ENCODE results near the gene COBL. TPM values are rescaled to one million over a fixed set of nuclear protein-coding genes. Genes with fewer than 3 reads are reported as not detected.

COBL gene
- total RNA-seq, 1 donor from 2014 or later, result 6.3 TPM

DNA sequence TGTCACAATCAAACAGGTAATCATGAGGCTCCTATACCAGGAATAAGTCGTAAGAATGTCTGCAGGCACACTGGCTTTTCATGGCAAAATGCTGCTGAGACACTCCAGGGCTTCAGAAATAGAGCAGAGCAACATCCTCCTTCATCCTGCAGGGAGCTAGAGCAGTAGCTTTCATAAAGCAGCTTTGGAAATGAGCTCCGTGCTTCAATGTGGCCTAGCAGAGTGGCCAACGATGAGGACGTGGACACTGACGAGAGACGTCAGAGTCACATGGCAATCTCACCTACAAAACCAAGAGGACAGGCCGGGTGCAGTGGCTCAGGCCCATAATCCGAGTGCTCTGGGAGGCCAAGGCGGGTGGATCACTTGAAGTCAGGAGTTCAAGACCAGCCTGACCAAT lies 9.8 kb downstream of the COBL start:
- peaks cover 62% of the 10 kb centered on the region for H3K79me2 ChIP-seq (ENCODE audit: low read depth)
- peaks cover 14% of the 10 kb centered on the region for H3F3A ChIP-seq (ENCODE audit: low read depth)
- peaks cover 15% of the 10 kb centered on the region for H4K20me1 ChIP-seq (ENCODE audit: low read depth)
- H3K36me3 ChIP-seq, result no peaks in the 10 kb centered on the region
- H3K27me3 ChIP-seq, result no peaks in the 10 kb centered on the region
- no peaks in the 10 kb centered on the region for H3K9me3 ChIP-seq (ENCODE audit: low read depth)
- H3K27ac Mint-ChIP-seq, result no peak overlapping the region
- no peak for DNase-seq (ENCODE audit: low spot score)
- peaks cover 26% of the 10 kb centered on the region for H3K4me1 ChIP-seq
- H3K9ac ChIP-seq, result no peak overlapping the region
- H3K4me3 ChIP-seq, result no peak overlapping the region
- H3K4me1 Mint-ChIP-seq, result peaks cover 20% of the 10 kb centered on the region
- no peaks in the 10 kb centered on the region for H3K36me3 Mint-ChIP-seq
- no peak overlapping the region for H3K4me3 Mint-ChIP-seq
- H2AFZ ChIP-seq (replicated peaks), result no peak overlapping the region
- H3K27me3 Mint-ChIP-seq (ENCODE audit: insufficient read depth, low read depth), result peaks cover 11% of the 10 kb centered on the region
- H3K4me2 ChIP-seq, result no peak overlapping the region
- no peaks in the 10 kb centered on the region for H3K9me3 Mint-ChIP-seq
- TF ChIP-seq, protein P1, sequence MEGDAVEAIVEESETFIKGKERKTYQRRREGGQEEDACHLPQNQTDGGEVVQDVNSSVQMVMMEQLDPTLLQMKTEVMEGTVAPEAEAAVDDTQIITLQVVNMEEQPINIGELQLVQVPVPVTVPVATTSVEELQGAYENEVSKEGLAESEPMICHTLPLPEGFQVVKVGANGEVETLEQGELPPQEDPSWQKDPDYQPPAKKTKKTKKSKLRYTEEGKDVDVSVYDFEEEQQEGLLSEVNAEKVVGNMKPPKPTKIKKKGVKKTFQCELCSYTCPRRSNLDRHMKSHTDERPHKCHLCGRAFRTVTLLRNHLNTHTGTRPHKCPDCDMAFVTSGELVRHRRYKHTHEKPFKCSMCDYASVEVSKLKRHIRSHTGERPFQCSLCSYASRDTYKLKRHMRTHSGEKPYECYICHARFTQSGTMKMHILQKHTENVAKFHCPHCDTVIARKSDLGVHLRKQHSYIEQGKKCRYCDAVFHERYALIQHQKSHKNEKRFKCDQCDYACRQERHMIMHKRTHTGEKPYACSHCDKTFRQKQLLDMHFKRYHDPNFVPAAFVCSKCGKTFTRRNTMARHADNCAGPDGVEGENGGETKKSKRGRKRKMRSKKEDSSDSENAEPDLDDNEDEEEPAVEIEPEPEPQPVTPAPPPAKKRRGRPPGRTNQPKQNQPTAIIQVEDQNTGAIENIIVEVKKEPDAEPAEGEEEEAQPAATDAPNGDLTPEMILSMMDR (IDR thresholded peaks at IDR 0.05), result no peak
- no peak for TF ChIP-seq EZH2 (IDR thresholded peaks at IDR 0.05)
- TF ChIP-seq EZH2phosphoT487 (IDR thresholded peaks at IDR 0.05), result no peak
- no peak overlapping the region for H3K27ac ChIP-seq

DNA sequence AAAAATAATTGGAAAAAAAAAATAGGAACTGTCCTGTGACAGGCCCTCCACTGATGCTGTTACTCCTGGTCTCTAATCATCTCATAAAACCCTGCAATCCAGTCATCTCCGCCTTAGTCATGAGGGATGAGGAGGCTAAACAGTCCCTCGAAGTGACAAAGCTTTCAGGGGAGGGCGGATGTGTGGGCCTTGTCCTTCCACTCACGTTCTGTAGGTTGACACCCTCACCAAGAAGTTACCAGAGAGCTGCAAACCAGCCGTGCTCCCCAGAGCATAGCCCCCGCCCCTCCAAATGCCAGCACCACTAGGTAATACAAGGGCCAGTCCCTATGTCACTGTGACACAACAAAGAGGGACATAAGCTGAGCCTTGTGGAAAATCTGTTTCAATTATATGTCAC lies 11.9 kb downstream of the COBL start:
- no peaks in the 10 kb centered on the region for H3K36me3 ChIP-seq
- peaks cover 62% of the 10 kb centered on the region for H3K79me2 ChIP-seq (ENCODE audit: low read depth)
- H3K9ac ChIP-seq, result no peak overlapping the region
- TF ChIP-seq EZH2 (IDR thresholded peaks at IDR 0.05) (no peak), EZH2phosphoT487 (IDR thresholded peaks at IDR 0.05) (no peak)
- TF ChIP-seq, protein P1 (IDR thresholded peaks at IDR 0.05), result no peak
- no peak overlapping the region for H2AFZ ChIP-seq (replicated peaks)
- no peaks in the 10 kb centered on the region for H3K9me3 Mint-ChIP-seq
- H3K9me3 ChIP-seq (ENCODE audit: low read depth), result no peaks in the 10 kb centered on the region
- H3K4me1 ChIP-seq, result peaks cover 15% of the 10 kb centered on the region
- H3K36me3 Mint-ChIP-seq, result no peaks in the 10 kb centered on the region
- H4K20me1 ChIP-seq (ENCODE audit: low read depth), result peaks cover under 1% of the 10 kb centered on the region
- no peak overlapping the region for H3K4me2 ChIP-seq
- peaks cover 5% of the 10 kb centered on the region for H3K27me3 Mint-ChIP-seq (ENCODE audit: insufficient read depth, low read depth)
- H3K27ac ChIP-seq, result no peak overlapping the region
- no peak for DNase-seq (ENCODE audit: low spot score)
- H3F3A ChIP-seq (ENCODE audit: low read depth), result peaks cover 4% of the 10 kb centered on the region
- H3K27ac Mint-ChIP-seq, result no peak overlapping the region
- H3K4me3 Mint-ChIP-seq, result no peak overlapping the region
- H3K4me1 Mint-ChIP-seq, result peaks cover 10% of the 10 kb centered on the region
- H3K27me3 ChIP-seq, result no peaks in the 10 kb centered on the region
- no peak overlapping the region for H3K4me3 ChIP-seq

DNA sequence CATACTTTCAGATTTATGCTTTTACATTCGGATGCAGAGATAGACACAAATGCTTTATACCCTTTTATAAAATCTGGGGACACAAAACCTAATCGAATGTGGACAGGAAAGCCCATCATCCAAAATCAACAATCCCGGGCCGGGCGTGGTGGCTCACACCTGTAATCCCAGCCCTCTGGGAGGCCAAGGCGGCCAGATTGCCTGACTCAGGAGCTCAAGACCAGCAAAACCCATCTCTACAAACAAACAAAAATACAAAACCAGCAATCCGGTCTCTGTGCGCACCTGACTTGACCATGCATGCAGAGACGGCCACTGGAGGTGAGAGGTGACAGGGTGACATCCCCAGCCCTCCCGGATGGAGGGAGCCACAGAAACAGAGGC lies 13.5 kb downstream of the COBL start:
- H3K4me2 ChIP-seq, result no peak overlapping the region

More for the DNA sequence above, 13.5 kb downstream of the COBL start:
- Histone ChIP-seq H3K27me3 (no peaks in the 10 kb centered on the region), H4K20me1 (ENCODE audit: low read depth) (no peaks in the 10 kb centered on the region), H2AFZ (replicated peaks) (no peak overlapping the region), H3K27ac (no peak overlapping the region), H3K4me3 (no peak overlapping the region), H3F3A (ENCODE audit: low read depth) (no peaks in the 10 kb centered on the region), H3K9me3 (ENCODE audit: low read depth) (no peaks in the 10 kb centered on the region), H3K79me2 (ENCODE audit: low read depth) (peaks cover 53% of the 10 kb centered on the region), H3K36me3 (no peaks in the 10 kb centered on the region), H3K4me1 (no peaks in the 10 kb centered on the region), H3K9ac (no peak overlapping the region)
- Mint-ChIP-seq H3K4me1 (peaks cover 2% of the 10 kb centered on the region), H3K27ac (no peak overlapping the region), H3K27me3 (ENCODE audit: insufficient read depth, low read depth) (no peaks in the 10 kb centered on the region), H3K36me3 (no peaks in the 10 kb centered on the region), H3K9me3 (no peaks in the 10 kb centered on the region), H3K4me3 (no peak overlapping the region)
- no peak for DNase-seq (ENCODE audit: low spot score)
- TF ChIP-seq EZH2 (IDR thresholded peaks at IDR 0.05), result no peak
- TF ChIP-seq, protein P1 (IDR thresholded peaks at IDR 0.05), result no peak
- no peak for TF ChIP-seq EZH2phosphoT487 (IDR thresholded peaks at IDR 0.05)
